ENCODE results near the gene SCG3. TPM values are rescaled to one million over a fixed set of nuclear protein-coding genes. Genes with fewer than 3 reads are reported as not detected.

SCG3 gene
- total and polyA plus RNA-seq, 7 experiments from 2014 or later = not detected

GRCh38 chr15:51750186-51750585 is 68.9 kb downstream of the SCG3 start:
- Histone ChIP-seq H3K36me3 (ENCODE audit: control insufficient read depth in 2 of 3, insufficient read depth in 3 of 3, low read length in 3 of 3) (no peaks in the 10 kb centered on the region), H3K9me3 (ENCODE audit: control insufficient read depth in 2 of 3, low read length in 3 of 3) (no peaks in the 10 kb centered on the region), H3K4me3 (ENCODE audit: low read length) (no peak overlapping the region), H3K27ac (ENCODE audit: low read depth, low read length) (no peak overlapping the region), H3K27me3 (ENCODE audit: control insufficient read depth in 2 of 2, insufficient read depth in 2 of 2, low read length in 2 of 2) (no peaks in the 10 kb centered on the region), H3K4me1 (ENCODE audit: control insufficient read depth in 2 of 2, insufficient read depth in 2 of 2, low read length in 2 of 2) (peaks cover 0 to 10% of the 10 kb centered on the region in 2 donors)
- ChIA-PET POLR2A (interaction anchor here (6.1 kb wide), 1 partner anchor 13 kb away, joined by 44 read pairs; the partner anchor contains the start of gene LYSMD2), CTCF (no interaction called here)
- peak overlapping the region; percentile 57 to 89 (median 86) for H3K4me3 Mint-ChIP-seq
- peaks cover 0 to 4% (median 0%) of the 10 kb centered on the region in 11 donors for H3K9me3 Mint-ChIP-seq
- peaks cover 0 to 17% (median 0%) of the 10 kb centered on the region in 5 donors for H3K36me3 Mint-ChIP-seq
- H3K27me3 Mint-ChIP-seq = peaks cover 0 to 62% (median 4%) of the 10 kb centered on the region in 5 donors
- ATAC-seq (no peak), DNase-seq (no peak)
- peak overlapping the region in 1 of 9 donors; percentile 81 for H3K27ac Mint-ChIP-seq
- intact Hi-C loops (cut with micrococcal nuclease) = loop anchor here (2.0 kb wide), 2 partner anchors 13 to 27 kb away; partner anchors contain the start of gene LYSMD2 (in 1 of the 2)
- H3K4me1 Mint-ChIP-seq = peaks cover 19 to 43% (median 38%) of the 10 kb centered on the region in 7 donors

DNA sequence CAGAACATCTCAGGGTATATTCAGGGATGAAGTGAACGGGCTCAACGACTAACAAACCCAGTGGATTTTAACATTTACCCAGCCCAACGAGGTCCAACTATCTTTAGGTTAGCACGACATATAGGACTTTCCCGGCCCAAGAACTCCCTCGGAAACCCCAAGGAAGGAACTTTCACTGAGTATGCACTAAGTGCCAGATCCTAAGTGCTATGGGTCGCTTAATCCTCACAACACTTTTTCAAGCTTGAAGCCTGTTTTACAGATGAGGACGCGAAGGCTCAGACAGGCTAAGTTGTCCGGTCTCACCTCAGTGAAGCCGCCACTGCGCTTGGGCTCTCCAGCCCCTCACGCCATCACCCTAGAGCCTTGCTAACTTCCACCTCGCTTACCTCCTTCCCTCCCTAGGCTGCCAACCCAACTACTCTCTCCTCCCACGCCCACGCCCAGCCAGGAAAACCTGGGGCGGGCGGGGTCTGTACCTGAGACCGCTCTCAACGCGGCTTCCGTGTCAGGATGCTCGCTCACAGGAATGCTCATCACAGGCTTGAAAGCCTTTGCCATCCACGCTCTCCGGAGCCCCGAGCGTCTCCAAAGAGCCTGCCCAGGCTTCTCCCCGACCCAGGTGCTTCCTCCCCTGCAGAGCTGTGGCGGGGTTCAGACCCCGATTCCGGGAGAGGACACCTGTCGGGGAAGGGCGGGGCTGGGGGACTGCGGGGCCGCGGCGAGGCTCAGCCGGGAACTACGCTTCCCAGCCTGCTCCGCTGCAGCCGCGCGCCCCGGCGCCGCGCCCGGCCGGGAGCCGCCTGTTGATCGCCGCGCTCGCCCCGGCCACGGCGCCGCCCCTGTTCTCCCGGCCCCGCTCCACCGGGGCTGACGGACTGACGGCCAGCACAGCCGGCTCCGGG is 69.7 kb downstream of the SCG3 start, which contains the start of gene TMOD2:
Gene TMOD2, plus strand, starts transcription at position 806 of the 905 bp plus-strand sequence. CDS start 14,845 bp downstream, outside the sequence.
- CTCF ChIA-PET = interaction anchor here (1.7 kb wide), 1 partner anchor 26 kb away, joined by 5 read pairs; no protein-coding TSS in a partner anchor
- no peaks in the 10 kb centered on the region for H3K9me3 ChIP-seq (ENCODE audit: control insufficient read depth in 2 of 3, low read length in 3 of 3)
- H3K4me3 ChIP-seq (ENCODE audit: low read length) = peak within 1 kb of the TSS; percentile 55
- ATAC-seq (peak; percentile 90), DNase-seq (peak in 8 of 9 donors; percentile 40 to 66 (median 46))
- peaks cover 0 to 18% (median 0%) of the 10 kb centered on the region in 5 donors for H3K36me3 Mint-ChIP-seq
- H3K36me3 ChIP-seq (ENCODE audit: control insufficient read depth in 2 of 3, insufficient read depth in 3 of 3, low read length in 3 of 3) = no peaks in the 10 kb centered on the region
- peak within 1 kb of the TSS in 7 of 9 donors; percentile 32 to 84 (median 80) for H3K27ac Mint-ChIP-seq
- peaks cover 0 to 60% (median 4%) of the 10 kb centered on the region in 5 donors for H3K27me3 Mint-ChIP-seq
- POLR2A ChIA-PET = interaction anchor here (6.1 kb wide), 1 partner anchor 14 kb away, joined by 44 read pairs; the partner anchor contains the start of gene LYSMD2
- peaks cover 0 to 4% (median 0%) of the 10 kb centered on the region in 11 donors for H3K9me3 Mint-ChIP-seq
- H3K27ac ChIP-seq (ENCODE audit: low read depth, low read length) = no peak within 1 kb of the TSS
- peak within 1 kb of the TSS; percentile 84 to 91 (median 87) for H3K4me3 Mint-ChIP-seq
- intact Hi-C loops (cut with micrococcal nuclease) = loop anchor here (1.0 to 2.0 kb wide), 4 partner anchors 14 to 78 kb away; partner anchors contain the start of genes LYSMD2 (in 2 of the 2) and TMOD3 (in 1 of the 2)
- no peaks in the 10 kb centered on the region for H3K27me3 ChIP-seq (ENCODE audit: control insufficient read depth in 2 of 2, insufficient read depth in 2 of 2, low read length in 2 of 2)
- peaks cover 24 to 51% (median 42%) of the 10 kb centered on the region in 7 donors for H3K4me1 Mint-ChIP-seq
- H3K4me1 ChIP-seq (ENCODE audit: control insufficient read depth in 2 of 2, insufficient read depth in 2 of 2, low read length in 2 of 2) = peaks cover 0 to 10% of the 10 kb centered on the region in 2 donors

DNA sequence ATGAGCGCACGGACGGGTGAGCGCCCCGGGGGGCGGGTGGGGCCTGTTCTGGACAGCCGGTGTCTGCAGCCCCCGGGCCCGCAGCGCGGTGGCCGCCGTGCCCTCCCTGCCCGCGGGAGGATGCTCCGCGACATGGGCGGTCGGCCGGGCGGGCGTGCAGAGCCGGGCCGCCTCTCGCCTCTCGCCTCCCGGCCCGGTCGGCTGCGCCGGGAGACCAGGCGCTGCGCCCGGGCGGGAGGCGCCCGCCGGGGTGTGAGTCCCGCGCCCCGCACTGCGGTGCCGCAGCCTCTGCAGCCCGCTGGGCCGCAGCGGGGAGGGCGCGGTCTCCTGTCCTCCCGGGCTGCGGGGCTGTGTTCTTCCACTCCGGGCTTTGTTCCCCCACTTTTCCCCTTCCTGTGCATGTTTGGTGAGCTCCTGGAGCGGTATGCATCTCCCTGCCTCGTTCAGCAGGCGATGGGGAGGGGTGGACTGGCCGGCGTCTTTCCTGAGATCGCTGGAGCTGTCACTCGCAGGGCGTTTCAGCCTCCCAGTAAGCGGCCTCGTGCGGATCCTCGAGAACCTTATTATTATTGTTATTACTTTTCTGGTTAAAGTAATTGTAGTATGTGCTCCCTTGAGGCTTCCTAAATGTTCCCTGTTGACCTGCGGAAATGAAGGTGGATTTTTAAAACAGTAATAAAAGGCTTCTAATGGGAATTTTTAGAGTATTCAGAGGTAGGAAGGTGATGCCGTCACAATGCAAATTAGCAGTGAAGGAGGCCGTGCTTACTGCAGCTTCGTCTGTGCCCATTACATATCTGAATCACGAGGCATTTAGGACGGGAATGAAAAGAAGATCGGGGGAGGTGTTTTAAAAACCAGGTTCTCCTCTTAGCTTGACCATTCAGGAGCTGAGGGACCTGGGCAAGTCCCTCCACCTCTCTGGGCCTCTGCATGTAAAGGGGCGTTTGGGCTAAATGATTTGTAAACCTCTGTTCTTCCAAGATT is 70.7 kb downstream of the SCG3 start:
- H3K27me3 ChIP-seq (ENCODE audit: control insufficient read depth in 2 of 2, insufficient read depth in 2 of 2, low read length in 2 of 2) = no peaks in the 10 kb centered on the region
- peak overlapping the region; percentile 55 for H3K4me3 ChIP-seq (ENCODE audit: low read length)
- intact Hi-C loops (cut with micrococcal nuclease) = loop anchor here (1.0 to 2.0 kb wide), 4 partner anchors 15 to 77 kb away; partner anchors contain the start of genes LYSMD2 (in 2 of the 2) and TMOD3 (in 1 of the 2)
- H3K4me3 Mint-ChIP-seq = peak overlapping the region; percentile 73 to 91 (median 87)
- H3K36me3 ChIP-seq (ENCODE audit: control insufficient read depth in 2 of 3, insufficient read depth in 3 of 3, low read length in 3 of 3) = no peaks in the 10 kb centered on the region
- H3K27me3 Mint-ChIP-seq = peaks cover 0 to 55% (median 4%) of the 10 kb centered on the region in 5 donors
- peaks cover 0 to 4% (median 0%) of the 10 kb centered on the region in 11 donors for H3K9me3 Mint-ChIP-seq
- peak; percentile 51 for ATAC-seq
- CTCF ChIA-PET = interaction anchor here (1.3 to 1.7 kb wide), 2 partner anchors 25 to 102 kb away, joined by 5 to 6 read pairs; no protein-coding TSS in a partner anchor
- peak overlapping the region in 5 of 9 donors; percentile 23 to 82 (median 46) for H3K27ac Mint-ChIP-seq
- POLR2A ChIA-PET = interaction anchor here (0.6 to 6.1 kb wide), 2 partner anchors 15 to 16 kb away, joined by 4 to 44 read pairs; partner anchors contain the start of gene LYSMD2
- H3K4me1 ChIP-seq (ENCODE audit: control insufficient read depth in 2 of 2, insufficient read depth in 2 of 2, low read length in 2 of 2) = peaks cover 0 to 10% of the 10 kb centered on the region in 2 donors
- peaks cover 0 to 18% (median 0%) of the 10 kb centered on the region in 5 donors for H3K36me3 Mint-ChIP-seq
- DNase-seq = no peak
- H3K9me3 ChIP-seq (ENCODE audit: control insufficient read depth in 2 of 3, low read length in 3 of 3) = no peaks in the 10 kb centered on the region
- peaks cover 24 to 55% (median 42%) of the 10 kb centered on the region in 7 donors for H3K4me1 Mint-ChIP-seq
- no peak overlapping the region for H3K27ac ChIP-seq (ENCODE audit: low read depth, low read length)

DNA sequence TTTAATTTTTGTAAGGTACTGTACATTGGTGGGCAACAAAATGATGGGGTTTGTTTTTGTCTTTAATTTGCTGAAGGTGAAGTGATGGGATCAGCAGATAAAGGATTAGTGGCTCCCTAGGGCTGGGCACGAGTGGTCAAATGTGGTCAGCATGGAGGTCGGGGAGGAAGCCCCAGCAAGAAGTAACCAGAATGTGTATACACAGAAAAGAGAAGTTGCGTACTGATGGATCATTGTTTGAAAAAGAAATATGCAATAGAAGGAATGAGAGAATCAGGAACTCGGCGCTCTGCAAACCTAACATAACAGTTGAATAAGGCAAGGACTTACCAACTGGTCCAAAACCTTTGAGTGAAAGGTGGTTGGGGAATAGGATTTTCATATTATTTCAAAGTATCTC is 71.6 kb downstream of the SCG3 start:
- ATAC-seq (no peak), DNase-seq (no peak)
- H3K4me1 Mint-ChIP-seq = peaks cover 24 to 55% (median 42%) of the 10 kb centered on the region in 7 donors
- POLR2A ChIA-PET = interaction anchor here (1.1 to 6.1 kb wide), 2 partner anchors 15 to 16 kb away, joined by 3 to 44 read pairs; partner anchors contain the start of gene LYSMD2
- H3K36me3 ChIP-seq (ENCODE audit: control insufficient read depth in 2 of 3, insufficient read depth in 3 of 3, low read length in 3 of 3) = no peaks in the 10 kb centered on the region
- H3K27ac Mint-ChIP-seq = peak overlapping the region in 2 of 9 donors; percentile 34 to 76
- H3K36me3 Mint-ChIP-seq = peaks cover 0 to 18% (median 0%) of the 10 kb centered on the region in 5 donors
- H3K9me3 Mint-ChIP-seq = peaks cover 0 to 4% (median 0%) of the 10 kb centered on the region in 11 donors
- no peaks in the 10 kb centered on the region for H3K27me3 ChIP-seq (ENCODE audit: control insufficient read depth in 2 of 2, insufficient read depth in 2 of 2, low read length in 2 of 2)
- intact Hi-C loops (cut with micrococcal nuclease) = no loop called here
- no peaks in the 10 kb centered on the region for H3K9me3 ChIP-seq (ENCODE audit: control insufficient read depth in 2 of 3, low read length in 3 of 3)
- H3K27ac ChIP-seq (ENCODE audit: low read depth, low read length) = no peak overlapping the region
- peaks cover 0 to 55% (median 0%) of the 10 kb centered on the region in 5 donors for H3K27me3 Mint-ChIP-seq
- peaks cover 0 to 10% of the 10 kb centered on the region in 2 donors for H3K4me1 ChIP-seq (ENCODE audit: control insufficient read depth in 2 of 2, insufficient read depth in 2 of 2, low read length in 2 of 2)
- peak overlapping the region; percentile 48 to 91 (median 78) for H3K4me3 Mint-ChIP-seq
- CTCF ChIA-PET = interaction anchor here (1.3 to 1.7 kb wide), 2 partner anchors 24 to 103 kb away, joined by 5 to 6 read pairs; no protein-coding TSS in a partner anchor
- no peak overlapping the region for H3K4me3 ChIP-seq (ENCODE audit: low read length)

GRCh38 chr15:51754267-51754666 is 73.0 kb downstream of the SCG3 start:
- CTCF ChIA-PET = interaction anchor here (0.7 to 1.4 kb wide), 3 partner anchors 15 to 23 kb away, joined by 3 read pairs; no protein-coding TSS in a partner anchor
- DNase-seq (no peak), ATAC-seq (no peak)
- peaks cover 24 to 55% (median 45%) of the 10 kb centered on the region in 7 donors for H3K4me1 Mint-ChIP-seq
- H3K27ac Mint-ChIP-seq = peak overlapping the region in 2 of 9 donors; percentile 14 to 49
- no peak overlapping the region for H3K27ac ChIP-seq (ENCODE audit: low read depth, low read length)
- H3K36me3 ChIP-seq (ENCODE audit: control insufficient read depth in 2 of 3, insufficient read depth in 3 of 3, low read length in 3 of 3) = no peaks in the 10 kb centered on the region
- H3K36me3 Mint-ChIP-seq = peaks cover 0 to 18% (median 6%) of the 10 kb centered on the region in 5 donors
- POLR2A ChIA-PET = interaction anchor here (1.4 to 6.1 kb wide), 2 partner anchors 14 to 17 kb away, joined by 3 to 44 read pairs; partner anchors contain the start of gene LYSMD2
- intact Hi-C loops (cut with micrococcal nuclease) = no loop called here
- peaks cover 0 to 50% (median 0%) of the 10 kb centered on the region in 5 donors for H3K27me3 Mint-ChIP-seq
- H3K4me3 ChIP-seq (ENCODE audit: low read length) = no peak overlapping the region
- peaks cover 0 to 10% of the 10 kb centered on the region in 2 donors for H3K4me1 ChIP-seq (ENCODE audit: control insufficient read depth in 2 of 2, insufficient read depth in 2 of 2, low read length in 2 of 2)
- H3K4me3 Mint-ChIP-seq = peak overlapping the region in 8 of 10 donors; percentile 2 to 60 (median 32)
- no peaks in the 10 kb centered on the region for H3K27me3 ChIP-seq (ENCODE audit: control insufficient read depth in 2 of 2, insufficient read depth in 2 of 2, low read length in 2 of 2)
- no peaks in the 10 kb centered on the region for H3K9me3 ChIP-seq (ENCODE audit: control insufficient read depth in 2 of 3, low read length in 3 of 3)
- peaks cover 0 to 4% (median 0%) of the 10 kb centered on the region in 11 donors for H3K9me3 Mint-ChIP-seq

All from naive thymus-derived CD4-positive, alpha-beta T cell (primary cell).